ENCODE measurements around the gene MMP14. TPM values are rescaled to one million over a fixed set of nuclear protein-coding genes. Genes with fewer than 3 reads are reported as not detected.
"Not testable (repeated sequence)": the region's sequence is repeated elsewhere in the genome, so short reads cannot be mapped to it uniquely, and the experiment has no call there.

MMP14 gene
- total RNA-seq, 3 donors from 2014 or later, result 84.4 to 361 (median 136) TPM

DNA sequence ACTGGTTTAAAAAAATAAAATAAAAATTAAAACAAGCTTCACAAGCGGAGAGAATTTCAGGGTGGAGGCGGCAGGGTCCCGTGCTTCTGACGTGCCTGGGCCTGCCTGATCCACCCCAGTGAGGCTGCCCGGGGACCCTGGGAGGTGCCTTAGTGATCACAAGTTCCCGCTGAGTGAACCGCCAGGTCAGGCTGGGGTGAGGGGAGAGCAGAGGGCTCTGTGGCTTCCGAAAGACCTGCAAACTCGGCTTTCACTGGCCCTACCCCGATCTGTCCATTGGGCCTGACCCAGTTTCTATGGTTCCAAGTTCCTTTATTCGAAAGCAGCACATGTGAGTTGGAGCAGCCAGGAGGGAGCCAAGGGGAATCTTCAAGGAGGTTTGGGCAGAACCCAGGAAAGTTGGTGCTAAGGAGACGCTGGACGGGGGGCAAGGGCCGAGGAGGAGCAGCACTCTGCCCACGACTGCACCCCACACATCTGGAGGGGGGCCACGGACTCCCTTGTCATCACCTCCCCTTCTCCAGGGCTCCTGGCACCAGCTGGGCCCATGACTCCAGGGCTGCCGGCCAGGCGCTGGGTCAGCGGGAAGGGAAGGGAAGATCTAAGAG is 12.9 kb downstream of the MMP14 start:
- Histone ChIP-seq H3K4me3 (peak overlapping the region; percentile 3 to 50 (median 11)), H3K9me3 (no peaks in the 10 kb centered on the region), H3K27me3 (no peaks in the 10 kb centered on the region), H3K4me1 (peaks cover 28 to 30% of the 10 kb centered on the region in 2 donors), H3K27ac (peak overlapping the region; percentile 91 to 97), H3K36me3 (peaks cover 5% of the 10 kb centered on the region)
- intact Hi-C loops (cut with DNase I; ENCODE audit: low total_unique reads), result no loop called here
- DNase-seq (ENCODE audit: low spot score in 2 of 2), result peak; percentile 50 to 63
- TF ChIP-seq POLR2AphosphoS5 (IDR thresholded peaks at IDR 0.05) (peak; percentile 8 to 42 (median 15)), POLR2A (IDR thresholded peaks at IDR 0.05) (no peak)
- TF ChIP-seq, protein P1, sequence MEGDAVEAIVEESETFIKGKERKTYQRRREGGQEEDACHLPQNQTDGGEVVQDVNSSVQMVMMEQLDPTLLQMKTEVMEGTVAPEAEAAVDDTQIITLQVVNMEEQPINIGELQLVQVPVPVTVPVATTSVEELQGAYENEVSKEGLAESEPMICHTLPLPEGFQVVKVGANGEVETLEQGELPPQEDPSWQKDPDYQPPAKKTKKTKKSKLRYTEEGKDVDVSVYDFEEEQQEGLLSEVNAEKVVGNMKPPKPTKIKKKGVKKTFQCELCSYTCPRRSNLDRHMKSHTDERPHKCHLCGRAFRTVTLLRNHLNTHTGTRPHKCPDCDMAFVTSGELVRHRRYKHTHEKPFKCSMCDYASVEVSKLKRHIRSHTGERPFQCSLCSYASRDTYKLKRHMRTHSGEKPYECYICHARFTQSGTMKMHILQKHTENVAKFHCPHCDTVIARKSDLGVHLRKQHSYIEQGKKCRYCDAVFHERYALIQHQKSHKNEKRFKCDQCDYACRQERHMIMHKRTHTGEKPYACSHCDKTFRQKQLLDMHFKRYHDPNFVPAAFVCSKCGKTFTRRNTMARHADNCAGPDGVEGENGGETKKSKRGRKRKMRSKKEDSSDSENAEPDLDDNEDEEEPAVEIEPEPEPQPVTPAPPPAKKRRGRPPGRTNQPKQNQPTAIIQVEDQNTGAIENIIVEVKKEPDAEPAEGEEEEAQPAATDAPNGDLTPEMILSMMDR (IDR thresholded peaks at IDR 0.05), result no peak

DNA sequence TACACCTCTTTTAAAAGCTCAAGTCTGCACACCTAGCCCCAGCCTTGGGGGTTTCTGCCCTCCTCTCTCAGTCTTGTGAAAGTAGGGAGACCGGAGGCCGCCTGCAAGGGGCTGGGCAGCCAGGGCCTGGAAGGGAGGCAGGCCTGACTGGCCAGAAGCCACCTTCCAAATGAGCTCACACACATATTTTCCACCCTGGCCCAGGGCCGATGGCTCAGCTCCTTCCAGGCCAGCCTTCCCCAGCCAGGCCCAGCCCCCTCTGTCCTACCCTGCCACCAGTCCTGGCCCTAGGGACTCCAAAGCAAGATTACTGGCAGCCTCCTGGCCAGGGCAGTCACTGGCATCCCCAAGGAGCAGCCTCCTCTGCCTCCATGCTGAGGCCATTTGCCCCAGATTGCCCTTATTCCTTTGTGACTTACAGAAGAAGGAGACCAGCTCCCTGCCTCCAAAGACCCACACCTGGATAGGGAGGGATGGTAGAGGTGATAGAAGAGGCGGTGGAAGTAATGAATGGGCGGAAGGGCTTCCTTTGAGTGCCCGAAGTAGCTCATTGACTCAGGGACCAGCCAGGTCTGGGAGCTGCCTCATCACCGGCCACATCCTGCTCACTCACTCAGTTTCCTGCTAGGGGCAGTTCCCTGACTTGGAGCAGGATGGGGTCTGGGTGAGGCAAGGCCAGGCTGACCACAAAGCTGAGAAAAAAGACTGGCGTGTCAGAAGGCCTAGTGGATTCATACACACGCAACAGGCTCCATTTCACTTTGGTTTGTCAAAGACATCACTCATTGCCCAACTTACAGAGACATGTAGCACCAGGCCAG is 14.8 kb downstream of the MMP14 start:
- H3K27ac ChIP-seq, result peak overlapping the region; percentile 91 to 97
- H3K27me3 ChIP-seq, result no peaks in the 10 kb centered on the region
- peaks cover 28% of the 10 kb centered on the region in 2 donors for H3K4me1 ChIP-seq
- no peaks in the 10 kb centered on the region for H3K9me3 ChIP-seq
- intact Hi-C loops (cut with DNase I; ENCODE audit: low total_unique reads), result no loop called here
- TF ChIP-seq POLR2A (IDR thresholded peaks at IDR 0.05) (no peak), POLR2AphosphoS5 (IDR thresholded peaks at IDR 0.05) (peak in 2 of 3 donors; percentile 79 to 85)
- TF ChIP-seq, protein P1 (IDR thresholded peaks at IDR 0.05), result no peak
- DNase-seq (ENCODE audit: low spot score in 2 of 2), result peak; percentile 78 to 88
- H3K4me3 ChIP-seq, result peak overlapping the region in 1 of 3 donors; percentile 23
- H3K36me3 ChIP-seq, result no peaks in the 10 kb centered on the region

DNA sequence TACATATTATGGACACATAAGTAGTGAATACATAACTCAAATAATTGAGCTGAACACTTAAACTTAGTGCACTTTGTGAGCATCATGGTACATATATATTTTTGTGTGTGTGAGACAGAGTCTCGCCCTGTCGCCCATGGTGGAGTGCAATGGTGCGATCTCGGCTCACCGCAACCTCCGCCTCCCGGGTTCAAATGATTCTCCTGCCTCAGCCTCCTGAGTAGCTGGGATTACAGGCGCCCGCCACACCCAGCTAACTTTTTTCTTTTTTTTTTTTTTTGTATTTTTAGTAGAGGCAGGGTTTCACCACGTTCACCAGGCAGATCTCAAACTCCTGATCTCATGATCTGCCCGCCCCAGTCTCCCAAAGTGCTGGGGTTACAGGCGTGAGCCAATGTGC is 15.8 kb downstream of the MMP14 start:
- H3K36me3 ChIP-seq; H3K9me3 ChIP-seq; DNase-seq (ENCODE audit: low spot score in 2 of 2); H3K27me3 ChIP-seq; H3K4me3 ChIP-seq; intact Hi-C loops (cut with DNase I; ENCODE audit: low total_unique reads): not testable (repeated sequence)
- peak overlapping the region; percentile 91 to 97 for H3K27ac ChIP-seq
- H3K4me1 ChIP-seq, result peaks cover 28% of the 10 kb centered on the region in 2 donors

DNA sequence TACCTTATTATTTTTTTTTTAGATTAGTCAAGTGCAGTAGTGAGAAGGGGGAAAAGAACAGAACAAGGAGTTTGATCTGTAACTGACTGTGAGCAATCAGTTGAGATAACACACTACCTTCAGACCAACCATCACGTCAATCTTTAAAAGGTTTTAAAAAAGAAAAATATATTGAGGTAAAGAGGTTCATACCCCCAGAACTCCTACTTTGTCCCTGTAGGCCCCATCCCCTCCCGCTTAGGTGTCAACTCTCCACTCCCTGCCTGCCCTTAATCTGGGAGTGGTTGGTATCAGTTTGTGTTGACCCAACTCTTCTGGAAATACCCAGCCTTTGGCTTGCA is 16.2 kb downstream of the MMP14 start:
- H3K27me3 ChIP-seq, result no peaks in the 10 kb centered on the region
- H3K9me3 ChIP-seq, result no peaks in the 10 kb centered on the region
- intact Hi-C loops (cut with DNase I; ENCODE audit: low total_unique reads), result no loop called here
- H3K27ac ChIP-seq, result peak overlapping the region; percentile 38 to 69
- DNase-seq (ENCODE audit: low spot score in 2 of 2), result no peak
- H3K4me1 ChIP-seq, result peaks cover 26 to 28% of the 10 kb centered on the region in 2 donors
- no peak overlapping the region for H3K4me3 ChIP-seq
- H3K36me3 ChIP-seq, result no peaks in the 10 kb centered on the region
- TF ChIP-seq POLR2AphosphoS5 (IDR thresholded peaks at IDR 0.05) (no peak), POLR2A (IDR thresholded peaks at IDR 0.05) (no peak)
- TF ChIP-seq, protein P1 (IDR thresholded peaks at IDR 0.05), result no peak

DNA sequence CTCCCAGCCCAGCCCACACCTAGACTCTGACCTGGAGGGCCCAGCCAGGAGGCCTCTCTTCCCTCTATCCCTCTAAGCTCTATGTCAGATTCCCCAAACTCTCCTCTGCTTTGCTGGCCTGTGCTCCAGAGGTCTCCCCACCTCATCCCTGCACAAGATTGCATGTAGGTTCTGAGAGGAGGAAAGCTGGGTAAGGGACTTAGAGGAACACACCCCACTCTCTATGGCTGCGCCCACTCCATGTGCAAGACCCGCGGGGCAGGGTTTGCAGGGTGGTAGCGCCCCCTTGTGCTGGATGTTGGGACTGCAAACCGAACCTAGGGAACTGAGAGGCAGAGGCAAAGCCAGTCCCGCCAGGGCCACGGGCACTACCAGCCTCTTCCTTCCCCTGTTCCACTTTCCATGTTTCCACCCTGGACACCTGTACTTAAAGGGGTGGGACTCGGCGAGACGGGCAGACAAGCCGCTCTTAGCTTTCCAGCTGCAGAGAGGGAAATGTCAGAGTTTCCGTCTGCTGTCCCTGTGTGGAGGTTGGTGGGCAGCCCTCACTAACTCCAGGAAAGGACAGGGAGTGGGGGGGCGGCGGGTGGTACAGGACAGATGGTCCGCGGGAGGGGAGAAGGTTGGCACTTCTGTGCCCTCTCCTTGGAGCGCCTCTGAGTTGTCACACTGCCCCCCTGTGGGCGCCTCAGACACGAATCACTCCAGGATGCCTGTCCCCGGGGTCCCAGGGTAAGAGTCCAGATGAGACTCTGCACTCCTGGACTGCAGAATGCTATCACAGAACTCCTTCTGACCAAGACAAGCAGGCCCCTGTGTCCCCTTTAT is 16.8 kb downstream of the MMP14 start:
- intact Hi-C loops (cut with DNase I; ENCODE audit: low total_unique reads), result no loop called here
- peak overlapping the region; percentile 38 to 69 for H3K27ac ChIP-seq
- no peaks in the 10 kb centered on the region for H3K9me3 ChIP-seq
- no peaks in the 10 kb centered on the region for H3K36me3 ChIP-seq
- DNase-seq (ENCODE audit: low spot score in 2 of 2), result peak; percentile 80 to 87
- H3K4me1 ChIP-seq, result peaks cover 21 to 22% of the 10 kb centered on the region in 2 donors
- peak; percentile 64 to 77 (median 66) for TF ChIP-seq POLR2AphosphoS5 (IDR thresholded peaks at IDR 0.05)
- TF ChIP-seq POLR2A (IDR thresholded peaks at IDR 0.05), result no peak
- TF ChIP-seq, protein P1 (IDR thresholded peaks at IDR 0.05), result peak; percentile 94 to 96 (median 96)
- H3K4me3 ChIP-seq, result peak overlapping the region; percentile 20 to 64 (median 45)
- H3K27me3 ChIP-seq, result no peaks in the 10 kb centered on the region

DNA sequence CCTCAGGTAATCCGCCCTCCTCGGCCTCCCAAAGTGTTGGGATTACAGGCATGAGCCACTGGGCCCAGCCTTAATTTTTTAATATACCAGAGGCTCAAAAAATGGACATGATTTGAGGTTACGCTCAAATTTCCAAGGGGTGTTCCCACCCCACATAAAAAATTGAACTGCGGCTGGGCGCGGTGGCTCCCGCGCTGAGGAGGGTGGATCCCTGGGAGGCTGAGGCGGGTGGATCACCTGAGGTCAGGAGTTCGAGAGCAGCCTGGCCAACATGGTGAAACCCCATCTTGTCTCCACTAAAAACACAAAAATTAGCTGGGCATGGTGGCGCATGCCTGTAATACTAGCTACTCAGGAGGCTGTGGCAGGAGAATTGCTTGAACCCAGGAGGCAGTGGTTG is 17.9 kb downstream of the MMP14 start:
- peaks cover 21 to 22% of the 10 kb centered on the region in 2 donors for H3K4me1 ChIP-seq
- H3K9me3 ChIP-seq; intact Hi-C loops (cut with DNase I; ENCODE audit: low total_unique reads); H3K27ac ChIP-seq; H3K36me3 ChIP-seq; H3K27me3 ChIP-seq; H3K4me3 ChIP-seq: not testable (repeated sequence)
- DNase-seq (ENCODE audit: low spot score in 2 of 2), result peak in 1 of 2 donors; percentile 25
